ENCODE data around the gene USP5.

Gene USP5

GRCh38 chr12:6840761-6841515 is 11.0 kb upstream of the USP5 start, which contains the start of gene GNB3:
Gene GNB3 (plus strand): TSS chr12:6840925. CDS start chr12:6841288, 363 bp downstream.
- no peak for DNase-seq (ENCODE audit: low spot score)

GRCh38 chr12:6842075-6842474 is 9.9 kb upstream of the USP5 start:
- DNase-seq (ENCODE audit: low spot score) = no peak

- no peak for DNase-seq (ENCODE audit: low spot score)
Observed at GRCh38 chr12:6843118-6843902, 8.6 kb upstream of the USP5 start.

GRCh38 chr12:6845395-6845794 is 6.6 kb upstream of the USP5 start:
- DNase-seq (ENCODE audit: low spot score) = no peak

- DNase-seq (ENCODE audit: low spot score) = no peak
Observed at GRCh38 chr12:6846316-6846869, 5.6 kb upstream of the USP5 start.

- no peak for DNase-seq (ENCODE audit: low spot score)
Observed at GRCh38 chr12:6847676-6848075, 4.3 kb upstream of the USP5 start.

- no peak for DNase-seq (ENCODE audit: low spot score)
Observed at GRCh38 chr12:6849427-6849826, 2.5 kb upstream of the USP5 start.

GRCh38 chr12:6849976-6850560 is 1.9 kb upstream of the USP5 start:
- DNase-seq (ENCODE audit: low spot score) = no peak

- DNase-seq (ENCODE audit: low spot score) = no peak
Observed at GRCh38 chr12:6850796-6851152, 1.2 kb upstream of the USP5 start.

GRCh38 chr12:6851153-6851920 is 613 bp upstream of the USP5 start, which contains the start of gene CDCA3:
Gene CDCA3 (minus strand): TSS chr12:6851286. CDS start chr12:6850952, 334 bp downstream.
- peak; percentile 99 for DNase-seq (ENCODE audit: low spot score)

- peak; percentile 73 for DNase-seq (ENCODE audit: low spot score)
Observed at GRCh38 chr12:6852651-6853354, 853 bp downstream of the USP5 start.

GRCh38 chr12:6853626-6854025 is 1.7 kb downstream of the USP5 start:
- DNase-seq (ENCODE audit: low spot score) = no peak

GRCh38 chr12:6854036-6854435 is 2.1 kb downstream of the USP5 start:
- DNase-seq (ENCODE audit: low spot score) = no peak

GRCh38 chr12:6855322-6855721 is 3.4 kb downstream of the USP5 start:
- DNase-seq (ENCODE audit: low spot score) = no peak

- DNase-seq (ENCODE audit: low spot score) = no peak
Observed at GRCh38 chr12:6858799-6859198, 6.8 kb downstream of the USP5 start.

GRCh38 chr12:6860116-6860515 is 8.2 kb downstream of the USP5 start:
- no peak for DNase-seq (ENCODE audit: low spot score)

GRCh38 chr12:6860942-6861341 is 9.0 kb downstream of the USP5 start:
- no peak for DNase-seq (ENCODE audit: low spot score)

GRCh38 chr12:6861391-6861790 is 9.4 kb downstream of the USP5 start:
- no peak for DNase-seq (ENCODE audit: low spot score)

GRCh38 chr12:6863033-6863432 is 11.1 kb downstream of the USP5 start:
- no peak for DNase-seq (ENCODE audit: low spot score)

GRCh38 chr12:6863586-6864321 is 11.8 kb downstream of the USP5 start:
- no peak for DNase-seq (ENCODE audit: low spot score)

All from globus pallidus (tissue), 1 donor.